D721Med (cell line): ENCODE measurements around the gene FRMD5.

ENCODE experiments used
- DNase-seq: peaks from one replicate; pipeline ENCODE4 v3.0.0; 2011; ENCODE audit warnings: low spot score; ENCODE audit not compliant: insufficient read length
- FAIRE-seq: peaks from 2 replicates; lab custom pipeline; 2011; peaks lifted over from hg19 to GRCh38; lab: Jason Lieb, UNC
- TF ChIP-seq, protein P1 (sequence below): IDR thresholded peaks from 2 replicates; pipeline ENCODE4 v1.5.1; 2012; ENCODE audit warnings: mild to moderate bottlenecking, control low read depth; ENCODE audit not compliant: insufficient read depth; ENCODE audit errors: missing control alignments

The FRMD5 gene

DNA sequence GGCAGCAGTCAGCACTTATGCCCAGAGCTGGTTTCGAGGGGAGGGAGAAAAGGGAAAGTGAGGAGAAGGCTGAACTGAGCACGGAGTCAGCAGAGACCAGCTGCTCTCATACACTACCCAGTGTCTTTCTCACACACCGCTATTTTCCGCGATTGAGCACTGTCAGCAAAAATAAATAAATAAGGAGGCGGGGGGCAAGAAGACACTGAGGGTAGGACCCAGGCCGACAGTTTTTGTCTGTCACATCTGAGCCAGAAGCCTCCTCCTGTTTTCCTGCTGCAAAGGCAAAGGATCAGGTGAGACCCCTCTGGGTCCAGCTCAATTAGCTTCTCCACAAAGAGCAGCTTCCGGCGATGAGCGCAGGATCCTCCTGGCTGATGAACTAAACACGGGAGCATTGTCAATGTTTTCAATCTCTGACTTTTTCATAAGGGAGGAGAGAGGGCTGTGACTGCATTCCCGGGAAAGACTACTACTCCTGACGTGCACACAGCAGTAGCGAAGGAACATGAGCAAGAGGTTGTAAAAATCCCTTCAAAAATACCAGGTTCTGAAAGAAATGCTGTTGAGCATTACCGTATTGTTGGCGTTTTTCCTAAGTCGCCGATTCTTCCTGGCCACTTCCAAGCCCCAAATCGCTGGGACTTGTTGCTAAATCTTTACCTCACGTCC, 1.3 kb downstream of the FRMD5 start:
- no peak for FAIRE-seq
- DNase-seq: no peak

DNA sequence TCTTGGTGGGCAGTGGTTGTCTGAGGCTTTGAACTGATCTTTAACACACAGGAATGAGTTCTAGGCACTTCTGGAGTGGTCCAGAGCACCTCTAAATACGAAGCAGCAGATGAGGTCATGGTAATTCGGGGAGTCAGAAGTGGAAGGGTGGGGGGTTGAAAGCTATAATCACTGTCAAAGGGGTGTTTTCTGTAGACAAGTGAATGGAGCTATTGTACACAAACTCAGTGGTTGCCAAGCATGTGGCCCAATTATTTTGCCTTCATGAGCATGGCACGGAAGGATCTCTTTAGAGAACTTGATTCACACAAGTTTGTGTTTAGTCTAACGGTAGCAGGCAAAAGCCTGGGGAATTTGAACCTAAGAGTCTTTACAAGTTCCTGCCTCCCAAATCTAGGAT, 6.3 kb downstream of the FRMD5 start:
- TF ChIP-seq, protein P1, sequence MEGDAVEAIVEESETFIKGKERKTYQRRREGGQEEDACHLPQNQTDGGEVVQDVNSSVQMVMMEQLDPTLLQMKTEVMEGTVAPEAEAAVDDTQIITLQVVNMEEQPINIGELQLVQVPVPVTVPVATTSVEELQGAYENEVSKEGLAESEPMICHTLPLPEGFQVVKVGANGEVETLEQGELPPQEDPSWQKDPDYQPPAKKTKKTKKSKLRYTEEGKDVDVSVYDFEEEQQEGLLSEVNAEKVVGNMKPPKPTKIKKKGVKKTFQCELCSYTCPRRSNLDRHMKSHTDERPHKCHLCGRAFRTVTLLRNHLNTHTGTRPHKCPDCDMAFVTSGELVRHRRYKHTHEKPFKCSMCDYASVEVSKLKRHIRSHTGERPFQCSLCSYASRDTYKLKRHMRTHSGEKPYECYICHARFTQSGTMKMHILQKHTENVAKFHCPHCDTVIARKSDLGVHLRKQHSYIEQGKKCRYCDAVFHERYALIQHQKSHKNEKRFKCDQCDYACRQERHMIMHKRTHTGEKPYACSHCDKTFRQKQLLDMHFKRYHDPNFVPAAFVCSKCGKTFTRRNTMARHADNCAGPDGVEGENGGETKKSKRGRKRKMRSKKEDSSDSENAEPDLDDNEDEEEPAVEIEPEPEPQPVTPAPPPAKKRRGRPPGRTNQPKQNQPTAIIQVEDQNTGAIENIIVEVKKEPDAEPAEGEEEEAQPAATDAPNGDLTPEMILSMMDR: no peak

More for the DNA sequence above, 1.3 kb downstream of the FRMD5 start:
- TF ChIP-seq, protein P1: no peak

DNA sequence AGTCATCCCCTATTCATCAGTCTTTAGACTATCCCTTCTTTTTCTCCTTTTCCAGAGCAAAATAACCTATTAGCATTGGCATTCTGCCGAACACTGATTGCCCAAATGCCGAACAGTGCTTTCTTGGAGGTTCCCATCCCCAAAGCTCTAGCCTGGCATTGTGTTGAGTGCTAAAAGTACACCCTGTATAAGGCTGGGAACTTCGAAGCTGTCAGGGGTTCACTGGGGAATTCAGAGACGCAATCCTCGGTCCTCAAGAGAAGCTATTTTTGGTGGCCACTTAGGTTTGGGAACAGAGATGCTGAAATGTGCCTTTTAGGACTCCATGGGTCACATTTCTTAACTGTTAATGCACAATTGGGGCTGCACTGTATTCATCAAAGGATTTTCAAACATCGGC, 8.4 kb downstream of the FRMD5 start:
- TF ChIP-seq, protein P1: no peak
- no peak for DNase-seq
- no peak for FAIRE-seq

More for the DNA sequence above, 6.3 kb downstream of the FRMD5 start:
- DNase-seq: no peak
- FAIRE-seq: no peak

DNA sequence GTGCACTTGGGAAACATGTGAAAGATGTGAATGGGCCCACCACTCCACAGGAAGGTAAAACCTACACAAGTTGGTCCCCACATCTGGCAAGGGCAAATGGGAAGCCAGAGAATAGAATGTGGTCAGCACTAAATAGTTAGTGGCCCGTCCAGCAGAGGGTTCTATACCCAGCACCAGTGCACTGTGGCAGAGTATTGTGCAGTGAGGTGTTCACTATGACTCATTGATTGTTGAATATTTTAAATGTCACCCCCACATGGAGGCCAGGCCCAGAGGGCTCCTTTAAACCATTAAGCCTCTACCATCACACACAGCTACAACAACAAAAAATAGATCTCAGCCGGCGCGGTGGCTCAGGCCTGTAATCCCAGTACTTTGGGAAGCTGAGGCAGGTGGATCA, 11.7 kb downstream of the FRMD5 start:
- no peak for FAIRE-seq
- TF ChIP-seq, protein P1: no peak
- DNase-seq: no peak

DNA sequence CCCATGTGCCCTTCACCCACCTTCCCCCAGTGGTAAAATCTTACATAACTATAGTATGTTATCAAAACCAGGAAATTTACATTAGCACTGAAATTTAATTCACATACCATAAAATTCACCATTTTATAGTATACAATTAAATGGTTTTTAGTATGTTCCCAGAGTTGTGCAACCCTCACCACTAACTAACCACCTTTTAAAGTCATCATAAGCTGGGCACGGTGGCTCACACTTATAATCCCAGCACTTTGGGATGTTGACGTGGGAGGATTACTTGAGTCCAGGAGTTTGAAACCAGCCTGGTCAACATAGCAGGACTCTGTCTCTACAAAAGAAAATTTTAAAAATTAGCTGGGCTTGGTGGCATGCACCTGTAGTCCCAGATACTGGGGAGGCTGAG, 13.7 kb downstream of the FRMD5 start:
- TF ChIP-seq, protein P1: no peak
- DNase-seq: no peak
- no peak for FAIRE-seq

DNA sequence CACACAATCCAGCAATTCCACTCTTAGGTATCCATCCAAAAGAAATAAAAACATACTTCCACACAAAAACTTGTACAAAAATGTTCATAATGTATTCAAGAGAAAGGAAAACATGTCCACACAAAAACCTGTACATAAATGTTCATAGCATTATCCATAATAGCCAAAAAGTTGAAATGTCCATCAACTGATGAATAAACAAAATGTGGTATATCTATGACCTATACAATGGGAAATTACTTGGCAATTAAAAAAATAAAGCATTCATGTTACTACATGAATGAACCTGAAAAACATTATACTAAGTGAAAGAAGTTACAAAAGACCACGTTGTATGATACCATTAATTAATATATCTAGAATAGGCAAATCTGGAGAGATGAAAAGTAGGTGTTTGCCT, 17.9 kb downstream of the FRMD5 start:
- TF ChIP-seq, protein P1: no peak
- DNase-seq: no peak
- peak; percentile 11 for FAIRE-seq

DNA sequence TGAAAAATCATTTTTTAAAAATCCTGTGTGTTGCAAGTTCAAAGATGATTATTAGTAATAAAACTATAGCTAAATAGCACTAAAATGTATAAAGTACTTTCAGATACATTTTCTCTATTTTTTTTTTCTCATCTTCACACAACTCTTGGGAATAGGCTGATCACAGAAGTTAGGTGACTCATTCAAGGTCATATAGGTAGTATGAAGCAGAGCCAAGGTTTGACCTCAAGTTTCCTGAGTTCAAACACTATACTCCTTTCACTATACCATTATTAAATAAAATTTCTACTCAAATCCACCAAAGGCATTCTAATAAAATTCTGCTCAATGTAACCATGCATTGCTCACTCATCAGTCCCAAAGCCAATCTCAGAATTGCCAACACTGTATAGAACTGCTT, 21.3 kb downstream of the FRMD5 start:
- DNase-seq (no peak), FAIRE-seq (no peak)
- TF ChIP-seq, protein P1: no peak
